ENCODE data around the gene XRN2. TPM values are rescaled to one million over a fixed set of nuclear protein-coding genes. Genes with fewer than 3 reads are reported as not detected.
A peak's percentile ranks its signal among the peaks of the same experiment; 100 is the strongest.
"Not testable (repeated sequence)": the region's sequence is repeated elsewhere in the genome, so short reads cannot be mapped to it uniquely, and the experiment has no call there.

XRN2 gene
- total RNA-seq, 1 donor from 2014 or later = 31.4 TPM

GRCh38 chr20:21391185-21391971 lies 88.2 kb downstream of the XRN2 start:
- ATAC-seq = no peak

- ATAC-seq = no peak
Observed at GRCh38 chr20:21391972-21392352, 88.8 kb downstream of the XRN2 start.

GRCh38 chr20:21393166-21393565 lies 90.0 kb downstream of the XRN2 start:
- ATAC-seq = no peak

GRCh38 chr20:21393816-21394519 lies 90.8 kb downstream of the XRN2 start:
- ATAC-seq = no peak

GRCh38 chr20:21394551-21394950 lies 91.4 kb downstream of the XRN2 start:
- no peak for ATAC-seq

GRCh38 chr20:21395051-21395665 lies 92.0 kb downstream of the XRN2 start:
- ATAC-seq = no peak

- ATAC-seq = peak; percentile 37
Observed at GRCh38 chr20:21395666-21396598, 92.8 kb downstream of the XRN2 start.

- peak; percentile 13 for ATAC-seq
Observed at GRCh38 chr20:21396599-21397340, 93.6 kb downstream of the XRN2 start.

- ATAC-seq = no peak
Observed at GRCh38 chr20:21397341-21398108, 94.4 kb downstream of the XRN2 start, which contains the start of gene NKX2-4. Gene NKX2-4, minus strand, starts transcription at chr20:21397526. Its CDS starts 127 bp downstream, at chr20:21397399.

- no peak for ATAC-seq
Observed at GRCh38 chr20:21398109-21399004, 95.2 kb downstream of the XRN2 start.

- ATAC-seq = no peak
Observed at GRCh38 chr20:21399005-21399475, 95.9 kb downstream of the XRN2 start.

GRCh38 chr20:21411725-21412124 lies 108.6 kb downstream of the XRN2 start:
- ATAC-seq = no peak

GRCh38 chr20:21413996-21414395 lies 110.9 kb downstream of the XRN2 start:
- ATAC-seq = not testable (repeated sequence)

- not testable (repeated sequence) for ATAC-seq
Observed at GRCh38 chr20:21419147-21419546, 116.0 kb downstream of the XRN2 start.

GRCh38 chr20:21421601-21422236 lies 118.6 kb downstream of the XRN2 start:
- no peak for ATAC-seq

- ATAC-seq = not testable (repeated sequence)
Observed at GRCh38 chr20:21423712-21424111, 120.6 kb downstream of the XRN2 start.

GRCh38 chr20:21424846-21425245 lies 121.7 kb downstream of the XRN2 start:
- ATAC-seq = no peak

- ATAC-seq = no peak
Observed at GRCh38 chr20:21430020-21430419, 126.9 kb downstream of the XRN2 start.

GRCh38 chr20:21432911-21433310 lies 129.8 kb downstream of the XRN2 start:
- ATAC-seq = no peak
